K562 (cell line): Measurements from ENCODE around the gene CHERP. TPM values are rescaled to one million over a fixed set of nuclear protein-coding genes. Genes with fewer than 3 reads are reported as not detected.

Experiments
- ATAC-seq: fragments of 200-7000 bp; cut with Tn5 transposase; 3 replicates; pipeline ENCODE4 v1.9.1; 2020; ENCODE audit warnings: moderate library complexity
- BruUV-seq: library from RNA; stranded (reverse); fragments of 400-500 nt; replicated peaks from 2 replicates; lab custom pipeline; 2021; lab: Mats Ljungman, UMichigan
- CTCF ChIA-PET: fragments of 300-600 bp; formaldehyde crosslinking; extraction: SDS; loops from one replicate; lab custom pipeline; 2021; ENCODE audit warnings: low intra/inter-chr PET ratio; lab: Yijun Ruan, JAX
- POLR2A ChIA-PET: fragments of 300-600, 350-650 bp; sonication (Branson Sonifier 250); formaldehyde crosslinking; extraction: SDS; loops from one replicate; lab custom pipeline; 2021; ENCODE audit warnings: antibody characterized with exemption, inconsistent platforms; lab: Yijun Ruan, JAX
- DNase-seq, 4 experiments: peaks; one replicate each; pipeline versions ENCODE4 v3.0.0 to v3.0.0-alpha.2; 2011 to 2018; ENCODE audit warnings: low spot score in 3 of 4, mixed read lengths in 3 of 4; ENCODE audit errors: extremely low read depth in 1 of 4
- FAIRE-seq: peaks from 2 replicates; lab custom pipeline; 2011; peaks lifted over from hg19 to GRCh38; lab: Jason Lieb, UNC
- H2AFZ ChIP-seq: 2 replicates; pipeline ENCODE4 v1.6.0; 2011; ENCODE audit warnings: low read depth, low read length, control low read depth, inconsistent platforms
- H3K27ac ChIP-seq: fragments of 200-600 bp; 3 replicates; pipeline ENCODE4 v1.8.0; 2011; ENCODE audit warnings: low read depth, mild to moderate bottlenecking, control low read depth, inconsistent platforms, low read length, moderate library complexity, mixed read lengths; ENCODE audit errors: extremely low read depth
- H3K27me3 ChIP-seq, 2 experiments: fragments of 300-600 bp in 1 of 2; 2 replicates in 1 of 2; 3 replicates in 1 of 2; pipeline versions ENCODE4 v1.6.0 to v1.8.0; 2011; ENCODE audit warnings: inconsistent platforms in 2 of 2, low read length in 2 of 2, mild to moderate bottlenecking in 1 of 2, mixed read lengths in 1 of 2, moderate library complexity in 1 of 2; ENCODE audit not compliant: control insufficient read depth in 2 of 2, insufficient read depth in 2 of 2
- H3K36me3 ChIP-seq: fragments of 300-600 bp; 3 replicates; pipeline ENCODE4 v1.8.0; 2011; ENCODE audit warnings: mild to moderate bottlenecking, low read length, inconsistent platforms; ENCODE audit not compliant: control insufficient read depth, insufficient read depth
- H3K4me1 ChIP-seq, 2 experiments: fragments of 200-600 bp in 1 of 2; replicated peaks in 1 of 2; 2 replicates in 1 of 2; 3 replicates in 1 of 2; pipeline versions ENCODE4 v1.5.1 to v1.8.0; 2011; ENCODE audit warnings: inconsistent platforms in 2 of 2, low read length in 2 of 2, mild to moderate bottlenecking in 1 of 2, mixed read lengths in 1 of 2, moderate library complexity in 1 of 2; ENCODE audit not compliant: control insufficient read depth in 2 of 2, insufficient read depth in 2 of 2
- H3K4me2 ChIP-seq: 2 replicates; pipeline ENCODE4 v1.6.1; 2011; ENCODE audit warnings: low read length, control low read depth, inconsistent platforms, mixed read lengths; ENCODE audit not compliant: insufficient read depth
- H3K4me3 ChIP-seq: fragments of 200-600 bp; sonication (generic), shearing (Covaris generic); 2 replicates; pipeline ENCODE4 v1.5.1; 2016; ENCODE audit warnings: control low read depth, inconsistent platforms
- H3K79me2 ChIP-seq: fragments of 200-600 bp; 3 replicates; pipeline ENCODE4 v1.8.0; 2011; ENCODE audit warnings: low read length, inconsistent platforms; ENCODE audit not compliant: control insufficient read depth, insufficient read depth
- H3K9ac ChIP-seq, 2 experiments: 2 replicates each; pipeline versions ENCODE4 v1.6.0 to v1.6.1; 2011; ENCODE audit warnings: low read depth in 2 of 2, low read length in 2 of 2, control low read depth in 1 of 2, inconsistent platforms in 1 of 2, mild to moderate bottlenecking in 1 of 2, mixed read lengths in 1 of 2; ENCODE audit not compliant: insufficient read depth in 1 of 2
- H3K9me1 ChIP-seq: one replicate; pipeline ENCODE4 v1.6.0; 2011; ENCODE audit warnings: inconsistent platforms, mild to moderate bottlenecking, low read length, moderate library complexity; ENCODE audit not compliant: control insufficient read depth, insufficient read depth
- H3K9me3 ChIP-seq: replicated peaks from 2 replicates; pipeline ENCODE4 v1.5.1; 2011; ENCODE audit warnings: low read depth, low read length, inconsistent platforms; ENCODE audit not compliant: control insufficient read depth, insufficient read depth
- H4K20me1 ChIP-seq: replicated peaks from 2 replicates; pipeline ENCODE4 v1.6.1; 2011; ENCODE audit warnings: low read length, inconsistent platforms, mixed read lengths; ENCODE audit not compliant: control insufficient read depth, insufficient read depth
- E2F3 ChIP-seq: fragments of 250-450 bp; sonication (Bioruptor Pico); IDR thresholded peaks from 2 replicates; pipeline ENCODE4 v1.4.0; 2020; ENCODE audit warnings: mild to moderate bottlenecking
- E2F6 ChIP-seq, 2 experiments: IDR thresholded peaks; 2 replicates each; pipeline ENCODE4 v1.6.1; 2011; ENCODE audit warnings: borderline replicate concordance in 1 of 2, control low read depth in 1 of 2, low read depth in 1 of 2, low read length in 1 of 2, mild to moderate bottlenecking in 1 of 2, mixed read lengths in 1 of 2, moderate library complexity in 1 of 2; ENCODE audit not compliant: insufficient read depth in 1 of 2, insufficient read length in 1 of 2, poor library complexity in 1 of 2, severe bottlenecking in 1 of 2; ENCODE audit errors: extremely low read depth in 1 of 2
- EHMT2 ChIP-seq: fragments of 450-650 bp; IDR thresholded peaks from 2 replicates; pipeline ENCODE4 v1.6.1; 2018; ENCODE audit warnings: antibody characterized with exemption
- FOXA3 ChIP-seq, 2 experiments: fragments of 450-650 bp in 1 of 2; sonication (generic) in 1 of 2; formaldehyde crosslinking; IDR thresholded peaks in 1 of 2; conservative IDR thresholded peaks in 1 of 2; 2 replicates each; pipeline versions ENCODE4 v1.4.0 to v1.8.0; 2020 to 2022; ENCODE audit warnings: mild to moderate bottlenecking in 2 of 2, missing genetic modification reagents in 1 of 2
- FOXP4 ChIP-seq: sonication (generic); formaldehyde crosslinking; IDR thresholded peaks from 2 replicates; pipeline ENCODE4 v1.8.0; 2022; ENCODE audit warnings: mild to moderate bottlenecking, missing genetic modification reagents, borderline replicate concordance
- GTF2F1 ChIP-seq: IDR thresholded peaks from 2 replicates; pipeline ENCODE4 v1.6.1; 2011; ENCODE audit warnings: low read depth, low read length, improper control_type of control experiment
- ID3 ChIP-seq, 2 experiments: fragments of 250-450 bp in 1 of 2; fragments of 450-650 bp in 1 of 2; sonication (Bioruptor Pico) in 1 of 2; IDR thresholded peaks; 2 replicates each; pipeline versions ENCODE4 v1.6.1 to v1.8.0; 2016 to 2021; ENCODE audit warnings: mild to moderate bottlenecking in 2 of 2, moderate library complexity in 2 of 2, missing compliant biosample characterization in 1 of 2, missing genetic modification characterization in 1 of 2
- POLR2G ChIP-seq: fragments of 200-400 bp; formaldehyde crosslinking; IDR thresholded peaks from 2 replicates; pipeline ENCODE4 v1.6.1; 2017; ENCODE audit warnings: low read depth, mild to moderate bottlenecking, antibody characterized with exemption, low read length, moderate library complexity
- RB1 ChIP-seq: fragments of 450-650 bp; IDR thresholded peaks from 2 replicates; pipeline ENCODE4 v1.6.1; 2017; ENCODE audit warnings: low read depth, mild to moderate bottlenecking
- TEAD1 ChIP-seq, 2 experiments: fragments of 450-650 bp in 1 of 2; sonication (generic) in 1 of 2; formaldehyde crosslinking; IDR thresholded peaks; 2 replicates each; pipeline versions ENCODE4 v1.4.0 to v1.8.0; 2020 to 2022; ENCODE audit warnings: mild to moderate bottlenecking in 2 of 2, missing genetic modification reagents in 1 of 2
- THRB ChIP-seq: fragments of 450-650 bp; formaldehyde crosslinking; conservative IDR thresholded peaks from 2 replicates; pipeline ENCODE4 v1.4.0; 2022; ENCODE audit warnings: mild to moderate bottlenecking, missing genetic modification characterization
- TRIM24 ChIP-seq, 2 experiments: fragments of 450-650 bp; IDR thresholded peaks; 2 replicates each; pipeline ENCODE4 v1.6.1; 2016
- TSC22D4 ChIP-seq: fragments of 450-650 bp; IDR thresholded peaks from 2 replicates; pipeline ENCODE4 v1.6.1; 2016; ENCODE audit warnings: missing genetic modification characterization, missing biosample characterization, control low read depth
- ZKSCAN1 ChIP-seq: fragments of 150-350 bp; IDR thresholded peaks from 2 replicates; pipeline ENCODE4 v1.6.1; 2016; ENCODE audit warnings: low read depth, low read length
- ZNF121 ChIP-seq: sonication (generic); formaldehyde crosslinking; conservative IDR thresholded peaks from 2 replicates; pipeline ENCODE4 v1.8.0; 2022; ENCODE audit warnings: missing genetic modification reagents
- ZNF445 ChIP-seq: fragments of 250-450 bp; sonication (Bioruptor Pico); IDR thresholded peaks from 2 replicates; pipeline ENCODE4 v1.4.0; 2020; ENCODE audit warnings: low read depth, mild to moderate bottlenecking, moderate library complexity
- WGBS: fragments of 100-300 bp; shearing (Covaris generic); methylation state at CpG from one replicate; pipeline ENCODE4 v1.1.6; 2016; ENCODE audit warnings: low coverage, mixed read lengths; ENCODE audit not compliant: insufficient coverage; ENCODE audit errors: missing lambda C conversion rate; 5-methylcytosine and 5-hydroxymethylcytosine counted together
- in situ Hi-C: fragments of 300-500 bp; cut with MboI; formaldehyde crosslinking; loops from 4 replicates; pipeline ENCODE4 v1.15.0; 2018; ENCODE audit warnings: inconsistent platforms, mixed read lengths
- intact Hi-C: fragments of 100-400 bp; cut with micrococcal nuclease; formaldehyde crosslinking; loops from 2 replicates; pipeline ENCODE4 v1.14.2; 2022
- polyA plus RNA-seq, 8 experiments: library from polyadenylated mRNA; depleted of rRNA in 4 of 8; stranded (reverse) in 5 of 8; unstranded in 3 of 8; fragments of >200 nt; fragmentation: Nextera tagmentation in 2 of 8; fragmentation: Illumina TruSeq in 1 of 8; extraction: Ambion mirVana in 2 of 8; extraction: Trizol in 1 of 8; gene quantifications; 2 replicates each; pipeline versions ENCODE4 v1.2.1 to v1.2.3, GENCODE V29; 2011 to 2014; ENCODE audit warnings: inconsistent platforms in 1 of 8, missing spikeins in 1 of 8
- total RNA-seq, 7 experiments: library from RNA; depleted of rRNA in 6 of 7; stranded (reverse); fragments of >200 nt in 6 of 7; fragmentation: Illumina TruSeq in 2 of 7; extraction: Trizol in 2 of 7; gene quantifications; 2 replicates each; pipeline versions ENCODE4 v1.2.1 to v1.2.3, GENCODE V29; 2011 to 2021; ENCODE audit warnings: low replicate concordance in 1 of 7

CHERP gene
- total and polyA plus RNA-seq, 9 of the 15 experiments (the other 6 are each of a cell fraction or from before 2014, with no cell fraction given), result 0.60 to 85.1 (median 7.8) TPM

GRCh38 chr19:16559780-16560276, 17.6 kb upstream of the CHERP start (continued):
- TF ChIP-seq TEAD1 (CRISPR knock-in tag; IDR thresholded peaks at IDR 0.05) (no peak), ZNF121 (no peak), TRIM24 (IDR thresholded peaks at IDR 0.05) (no peak), FOXA3 (CRISPR knock-in tag; conservative IDR thresholded peaks at IDR 0.05 in 1 of 2, IDR thresholded peaks at IDR 0.05 in 1 of 2) (no peak), RB1 (no peak)

- no TSS peak for BruUV-seq
- no peak overlapping the region for H3K4me3 ChIP-seq
- in situ Hi-C loops (no loop called here), intact Hi-C loops (no loop called here)
- DNase-seq, result peak in 1 of 4 experiments; percentile 7
- 93% methylated on average over 7 of the region's 8 CpGs for WGBS
- no peaks in the 10 kb centered on the region for H3K4me1 ChIP-seq
- ChIA-PET POLR2A (no interaction called here), CTCF (no interaction called here)
- H3K9me3 ChIP-seq, result no peaks in the 10 kb centered on the region
- TF ChIP-seq ZNF445, result no peak
- no peak for TF ChIP-seq FOXP4 (CRISPR knock-in tag)
- TF ChIP-seq THRB (CRISPR knock-in tag), result no peak
- TF ChIP-seq POLR2G, result no peak
- TF ChIP-seq E2F6 (IDR thresholded peaks at IDR 0.05; ENCODE audit: borderline replicate concordance in 1 of 2, extremely low read depth in 1 of 2, insufficient read depth in 1 of 2, insufficient read length in 1 of 2, low read depth in 1 of 2, low read length in 1 of 2, poor library complexity in 1 of 2, severe bottlenecking in 1 of 2), result no peak
- TF ChIP-seq ID3 (CRISPR knock-in tag; IDR thresholded peaks at IDR 0.05), result no peak
- no peak for TF ChIP-seq ID3 (tag; IDR thresholded peaks at IDR 0.05)
- TF ChIP-seq TSC22D4 (tag), result no peak
- no peak for TF ChIP-seq GTF2F1
- TF ChIP-seq EHMT2, result no peak
- TF ChIP-seq E2F3 (CRISPR knock-in tag), result no peak
- no peak for TF ChIP-seq ZKSCAN1
- no peak overlapping the region for H3K27ac ChIP-seq
- no peak overlapping the region for H2AFZ ChIP-seq
- no peaks in the 10 kb centered on the region for H3K79me2 ChIP-seq
- H4K20me1 ChIP-seq, result no peaks in the 10 kb centered on the region; the same call in 1 of the 2 replicates
- no peaks in the 10 kb centered on the region for H3K9me1 ChIP-seq
- no peak overlapping the region for H3K4me2 ChIP-seq
- H3K9ac ChIP-seq, result peak overlapping the region in 1 of 2 experiments; percentile 40; a peak in 1 of 4 replicates
- peaks cover 69% of the 10 kb centered on the region; the same call in 2 of the 3 replicates for H3K36me3 ChIP-seq
- no peak for ATAC-seq
- no peak for FAIRE-seq
- no peaks in the 10 kb centered on the region for H3K27me3 ChIP-seq
Measured at GRCh38 chr19:16554776-16555175, 12.5 kb upstream of the CHERP start.
